ENCODE data around the gene SLC38A6. TPM values are rescaled to one million over a fixed set of nuclear protein-coding genes. Genes with fewer than 3 reads are reported as not detected.

SLC38A6 gene
- total and polyA plus RNA-seq, 2 of the 8 experiments (the other 6 are each of a cell fraction or from before 2014, with no cell fraction given) = 8.1 to 9.8 TPM

GRCh38 chr14:61080591-61081010, 99.6 kb downstream of the SLC38A6 start (continued):
- TF ChIP-seq CHD7 (IDR thresholded peaks at IDR 0.05; ENCODE audit: insufficient replicate concordance, low read length) = no peak
- no peak for TF ChIP-seq TAF1 (IDR thresholded peaks at IDR 0.05; ENCODE audit: low read depth, low read length)
- TF ChIP-seq SRF (IDR thresholded peaks at IDR 0.05; ENCODE audit: low read depth, low read length) = no peak
